Ovary (tissue), 3 donors: ENCODE results near the gene TPD52L1.

Experiments
- CTCF ChIP-seq, 3 donors: fragments of 450-650 bp in 2 of 3; fragments of 200-600 bp in 1 of 3; IDR thresholded peaks; one replicate each; pipeline versions ENCODE4 v1.5.1 to v1.8.0; 2016 to 2022; ENCODE audit warnings: antibody characterized with exemption in 3 of 3, mild to moderate bottlenecking in 1 of 3
- POLR2A ChIP-seq: fragments of 450-650 bp; IDR thresholded peaks from one replicate; pipeline ENCODE4 v1.6.1; 2017; ENCODE audit warnings: antibody characterized with exemption, mild to moderate bottlenecking, moderate library complexity
- donor health status: DM: no; HTN: no; CAD: no.

GRCh38 chr6:125269328-125269985 lies 115.9 kb downstream of the TPD52L1 start:
- TF ChIP-seq CTCF (IDR thresholded peaks at IDR 0.05) (no peak), POLR2A (no peak)
